Measurements from ENCODE around the gene GPR139. TPM values are rescaled to one million over a fixed set of nuclear protein-coding genes. Genes with fewer than 3 reads are reported as not detected.

The GPR139 gene
- total RNA-seq, 4 donors from 2014 or later, result not detected

DNA sequence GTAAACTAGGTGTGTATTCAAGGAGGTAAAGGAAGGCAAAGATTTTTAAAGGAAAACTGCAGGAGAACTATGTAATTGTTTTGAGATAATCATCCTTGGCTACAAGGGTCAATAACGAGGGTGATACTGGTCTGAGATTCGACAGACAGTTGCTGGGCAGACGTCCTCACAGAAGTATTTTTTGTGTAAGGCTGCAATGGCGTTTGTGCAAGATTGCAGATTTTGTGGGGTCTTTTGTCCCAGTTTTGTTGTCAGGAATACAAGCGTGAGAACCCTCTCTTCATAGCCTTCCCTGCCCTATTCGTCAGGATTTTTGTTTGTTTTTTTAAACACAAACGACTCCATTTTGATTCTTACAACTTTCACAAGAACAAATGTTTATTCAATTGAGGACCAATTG is 57.5 kb downstream of the GPR139 start:
- TF ChIP-seq, protein P1, sequence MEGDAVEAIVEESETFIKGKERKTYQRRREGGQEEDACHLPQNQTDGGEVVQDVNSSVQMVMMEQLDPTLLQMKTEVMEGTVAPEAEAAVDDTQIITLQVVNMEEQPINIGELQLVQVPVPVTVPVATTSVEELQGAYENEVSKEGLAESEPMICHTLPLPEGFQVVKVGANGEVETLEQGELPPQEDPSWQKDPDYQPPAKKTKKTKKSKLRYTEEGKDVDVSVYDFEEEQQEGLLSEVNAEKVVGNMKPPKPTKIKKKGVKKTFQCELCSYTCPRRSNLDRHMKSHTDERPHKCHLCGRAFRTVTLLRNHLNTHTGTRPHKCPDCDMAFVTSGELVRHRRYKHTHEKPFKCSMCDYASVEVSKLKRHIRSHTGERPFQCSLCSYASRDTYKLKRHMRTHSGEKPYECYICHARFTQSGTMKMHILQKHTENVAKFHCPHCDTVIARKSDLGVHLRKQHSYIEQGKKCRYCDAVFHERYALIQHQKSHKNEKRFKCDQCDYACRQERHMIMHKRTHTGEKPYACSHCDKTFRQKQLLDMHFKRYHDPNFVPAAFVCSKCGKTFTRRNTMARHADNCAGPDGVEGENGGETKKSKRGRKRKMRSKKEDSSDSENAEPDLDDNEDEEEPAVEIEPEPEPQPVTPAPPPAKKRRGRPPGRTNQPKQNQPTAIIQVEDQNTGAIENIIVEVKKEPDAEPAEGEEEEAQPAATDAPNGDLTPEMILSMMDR (IDR thresholded peaks at IDR 0.05), result no peak
- no peak for TF ChIP-seq POLR2A (IDR thresholded peaks at IDR 0.05)
- H3K4me1 ChIP-seq, result no peaks in the 10 kb centered on the region
- DNase-seq, result no peak
- no peaks in the 10 kb centered on the region for H3K27me3 ChIP-seq
- H3K36me3 ChIP-seq, result no peaks in the 10 kb centered on the region
- no peak overlapping the region for H3K4me3 ChIP-seq
- intact Hi-C loops (cut with DNase I; ENCODE audit: low total_unique reads), result no loop called here
- H3K9me3 ChIP-seq, result no peaks in the 10 kb centered on the region
- H3K27ac ChIP-seq, result no peak overlapping the region

DNA sequence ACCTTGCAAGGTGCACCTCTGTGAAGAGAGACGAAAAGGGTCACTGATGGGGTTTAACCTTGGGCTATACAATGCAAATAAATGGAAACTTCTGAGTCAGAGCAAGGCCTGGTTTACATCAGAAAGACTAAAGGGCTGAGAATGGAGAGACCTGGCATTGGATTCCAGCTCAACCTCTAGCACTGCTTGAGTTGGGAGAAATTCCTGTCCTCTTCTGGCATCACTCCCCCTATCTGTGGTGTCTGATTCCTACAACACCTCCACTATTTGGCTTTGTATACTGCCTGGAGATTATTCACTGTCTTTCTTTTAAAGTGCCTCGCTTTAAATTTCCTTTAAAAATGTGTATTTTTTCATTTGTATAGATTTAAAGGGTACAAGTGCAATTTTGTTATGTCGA is 68.8 kb downstream of the GPR139 start:
- Histone ChIP-seq H3K4me3 (no peak overlapping the region), H3K27ac (no peak overlapping the region), H3K27me3 (no peaks in the 10 kb centered on the region), H3K36me3 (no peaks in the 10 kb centered on the region), H3K4me1 (no peaks in the 10 kb centered on the region), H3K9me3 (no peaks in the 10 kb centered on the region)
- no peak for DNase-seq
- intact Hi-C loops (cut with DNase I; ENCODE audit: low total_unique reads), result no loop called here
- TF ChIP-seq POLR2A (IDR thresholded peaks at IDR 0.05), result no peak
- TF ChIP-seq, protein P1 (IDR thresholded peaks at IDR 0.05), result no peak

DNA sequence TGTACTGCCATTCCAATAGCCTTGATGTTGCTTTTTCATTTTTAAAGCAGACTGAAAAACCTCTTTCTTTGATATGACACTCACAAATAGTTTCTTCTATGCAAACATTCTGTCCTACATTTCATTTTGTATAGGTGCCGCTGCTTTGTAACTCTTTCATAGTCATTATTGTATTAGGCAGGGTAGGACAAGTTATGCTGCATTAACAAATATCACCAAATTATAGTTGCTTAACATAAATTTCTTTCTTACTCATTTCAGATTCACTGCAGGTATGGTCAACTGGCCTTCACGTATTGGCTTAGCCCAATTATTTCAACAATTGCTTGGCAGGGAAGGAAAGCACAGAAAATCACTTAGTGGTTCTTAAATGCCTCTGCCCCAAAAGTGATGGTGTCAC is 70.8 kb downstream of the GPR139 start:
- intact Hi-C loops (cut with DNase I; ENCODE audit: low total_unique reads), result no loop called here
- no peak for DNase-seq
- Histone ChIP-seq H3K9me3 (no peaks in the 10 kb centered on the region), H3K27ac (no peak overlapping the region), H3K27me3 (no peaks in the 10 kb centered on the region), H3K36me3 (no peaks in the 10 kb centered on the region), H3K4me1 (no peaks in the 10 kb centered on the region), H3K4me3 (no peak overlapping the region)
- TF ChIP-seq, protein P1 (IDR thresholded peaks at IDR 0.05), result no peak

DNA sequence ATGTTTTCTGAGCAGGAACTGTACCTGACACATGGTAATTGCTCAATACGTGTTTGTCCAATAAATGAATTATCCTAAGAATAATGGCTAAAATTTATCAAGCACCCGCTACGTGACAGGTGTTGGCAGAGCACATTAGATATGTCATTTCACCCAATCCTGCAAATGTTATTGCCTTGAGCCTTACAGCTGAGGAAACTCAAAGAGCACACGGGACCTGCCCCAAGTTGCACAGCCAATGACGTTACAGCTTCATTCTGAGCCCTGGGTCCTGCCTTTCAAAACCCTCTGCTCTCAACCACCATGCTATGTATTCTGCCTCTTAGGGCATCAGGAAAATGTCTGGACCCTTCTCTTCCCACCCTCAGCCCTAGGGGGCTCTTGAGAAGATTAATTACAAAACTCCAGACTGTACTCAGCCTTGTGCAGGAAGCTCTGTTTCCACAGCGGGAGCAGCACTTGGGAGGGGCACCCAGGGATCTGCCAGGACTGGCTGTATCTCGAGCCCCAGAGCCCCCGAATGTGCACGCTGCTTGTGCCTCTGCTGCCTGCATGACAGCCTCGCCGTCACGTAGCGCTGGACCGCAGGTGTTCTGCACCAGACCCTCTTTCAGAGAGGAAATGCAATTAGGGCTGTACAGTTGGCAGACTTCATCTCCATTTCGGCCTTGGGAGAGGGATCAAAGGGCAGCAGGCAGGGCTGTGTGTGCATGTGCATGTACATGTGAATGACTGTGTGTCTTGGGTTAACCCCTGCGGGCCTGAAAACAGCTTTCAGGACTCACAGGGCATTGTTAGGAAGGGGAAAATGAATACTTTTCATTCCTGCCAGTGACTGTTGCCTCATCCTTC is 71.6 kb downstream of the GPR139 start:
- no peaks in the 10 kb centered on the region for H3K36me3 ChIP-seq
- no peak overlapping the region for H3K27ac ChIP-seq
- H3K4me1 ChIP-seq, result no peaks in the 10 kb centered on the region
- no peaks in the 10 kb centered on the region for H3K9me3 ChIP-seq
- H3K4me3 ChIP-seq, result no peak overlapping the region
- no peak for TF ChIP-seq POLR2A (IDR thresholded peaks at IDR 0.05)
- TF ChIP-seq, protein P1 (IDR thresholded peaks at IDR 0.05), result no peak
- intact Hi-C loops (cut with DNase I; ENCODE audit: low total_unique reads), result no loop called here
- H3K27me3 ChIP-seq, result no peaks in the 10 kb centered on the region
- DNase-seq, result no peak

DNA sequence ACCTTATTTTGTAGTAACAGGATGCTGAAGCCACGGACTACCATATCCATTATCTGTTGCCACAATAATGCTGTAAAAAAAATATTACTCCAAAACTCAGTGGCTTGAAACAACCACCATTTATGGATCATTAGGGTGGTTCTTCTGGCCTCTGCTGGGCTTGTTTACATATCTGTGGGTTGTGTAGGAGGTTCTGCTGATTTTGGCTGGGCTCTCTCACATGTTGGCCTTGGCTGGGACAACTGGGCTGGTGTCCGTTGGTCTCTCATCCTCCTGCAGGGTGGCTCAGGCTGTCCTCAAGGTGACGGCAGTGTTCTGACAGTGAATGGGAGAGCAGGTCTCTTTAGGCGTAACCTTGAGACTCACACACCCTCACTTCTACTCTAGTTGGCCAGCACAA is 76.0 kb downstream of the GPR139 start:
- intact Hi-C loops (cut with DNase I; ENCODE audit: low total_unique reads), result no loop called here
- H3K4me1 ChIP-seq, result no peaks in the 10 kb centered on the region
- TF ChIP-seq, protein P1 (IDR thresholded peaks at IDR 0.05), result no peak
- no peak for TF ChIP-seq POLR2A (IDR thresholded peaks at IDR 0.05)
- H3K4me3 ChIP-seq, result no peak overlapping the region
- H3K27ac ChIP-seq, result no peak overlapping the region
- H3K27me3 ChIP-seq, result no peaks in the 10 kb centered on the region
- no peaks in the 10 kb centered on the region for H3K9me3 ChIP-seq
- H3K36me3 ChIP-seq, result no peaks in the 10 kb centered on the region
- no peak for DNase-seq

Measured in uterus (tissue), 4 donors.